Measurements from ENCODE around the gene NSUN4. TPM values are rescaled to one million over a fixed set of nuclear protein-coding genes. Genes with fewer than 3 reads are reported as not detected.
A peak's percentile ranks its signal among the peaks of the same experiment; 100 is the strongest.

NSUN4 gene
- total and polyA plus RNA-seq, 10 of the 15 experiments (the other 5 are each of a cell fraction or from before 2014, with no cell fraction given) = 22.1 to 80.2 (median 29.6) TPM

DNA sequence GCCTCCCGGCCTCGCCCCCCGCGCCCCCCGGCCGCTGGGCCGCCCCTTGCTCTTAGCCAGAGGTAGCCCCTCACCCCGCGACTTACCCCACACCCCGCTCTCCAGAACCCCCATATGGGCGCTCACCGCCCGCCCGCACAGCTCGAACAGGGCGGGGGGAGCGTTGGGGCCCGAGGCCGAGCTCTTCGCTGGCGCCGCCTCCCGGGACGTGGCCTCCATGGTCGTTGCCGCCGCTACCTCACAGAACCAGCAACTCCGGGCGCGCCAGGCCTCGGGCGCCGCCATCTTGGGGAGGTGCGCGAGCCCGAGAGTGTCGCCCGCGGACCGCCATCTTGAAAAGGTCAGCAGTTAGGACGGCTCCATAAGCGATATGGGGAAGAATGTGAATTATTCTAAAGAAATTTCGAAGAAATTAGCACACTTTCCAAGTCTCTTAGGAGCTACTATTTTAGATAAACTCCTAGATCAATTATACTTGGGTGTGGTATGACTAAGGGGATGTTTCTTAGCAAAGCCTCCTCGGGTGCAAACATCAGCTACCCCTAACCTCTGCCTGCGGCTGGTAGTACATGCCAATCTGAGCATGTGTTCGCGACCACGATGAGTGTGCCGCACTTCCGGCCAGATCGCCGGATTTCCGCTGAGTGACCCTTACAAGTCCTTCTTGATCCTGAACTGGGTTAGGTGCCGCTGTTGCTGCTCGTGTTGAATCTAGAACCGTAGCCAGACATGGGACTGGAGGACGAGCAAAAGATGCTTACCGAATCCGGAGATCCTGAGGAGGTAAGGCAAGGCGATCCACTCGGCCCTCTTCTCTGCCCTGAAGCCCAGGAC lies 37.4 kb upstream of the NSUN4 start, which contains the start of the genes LRRC41 and UQCRH (continued):
- TF ChIP-seq, protein P1, sequence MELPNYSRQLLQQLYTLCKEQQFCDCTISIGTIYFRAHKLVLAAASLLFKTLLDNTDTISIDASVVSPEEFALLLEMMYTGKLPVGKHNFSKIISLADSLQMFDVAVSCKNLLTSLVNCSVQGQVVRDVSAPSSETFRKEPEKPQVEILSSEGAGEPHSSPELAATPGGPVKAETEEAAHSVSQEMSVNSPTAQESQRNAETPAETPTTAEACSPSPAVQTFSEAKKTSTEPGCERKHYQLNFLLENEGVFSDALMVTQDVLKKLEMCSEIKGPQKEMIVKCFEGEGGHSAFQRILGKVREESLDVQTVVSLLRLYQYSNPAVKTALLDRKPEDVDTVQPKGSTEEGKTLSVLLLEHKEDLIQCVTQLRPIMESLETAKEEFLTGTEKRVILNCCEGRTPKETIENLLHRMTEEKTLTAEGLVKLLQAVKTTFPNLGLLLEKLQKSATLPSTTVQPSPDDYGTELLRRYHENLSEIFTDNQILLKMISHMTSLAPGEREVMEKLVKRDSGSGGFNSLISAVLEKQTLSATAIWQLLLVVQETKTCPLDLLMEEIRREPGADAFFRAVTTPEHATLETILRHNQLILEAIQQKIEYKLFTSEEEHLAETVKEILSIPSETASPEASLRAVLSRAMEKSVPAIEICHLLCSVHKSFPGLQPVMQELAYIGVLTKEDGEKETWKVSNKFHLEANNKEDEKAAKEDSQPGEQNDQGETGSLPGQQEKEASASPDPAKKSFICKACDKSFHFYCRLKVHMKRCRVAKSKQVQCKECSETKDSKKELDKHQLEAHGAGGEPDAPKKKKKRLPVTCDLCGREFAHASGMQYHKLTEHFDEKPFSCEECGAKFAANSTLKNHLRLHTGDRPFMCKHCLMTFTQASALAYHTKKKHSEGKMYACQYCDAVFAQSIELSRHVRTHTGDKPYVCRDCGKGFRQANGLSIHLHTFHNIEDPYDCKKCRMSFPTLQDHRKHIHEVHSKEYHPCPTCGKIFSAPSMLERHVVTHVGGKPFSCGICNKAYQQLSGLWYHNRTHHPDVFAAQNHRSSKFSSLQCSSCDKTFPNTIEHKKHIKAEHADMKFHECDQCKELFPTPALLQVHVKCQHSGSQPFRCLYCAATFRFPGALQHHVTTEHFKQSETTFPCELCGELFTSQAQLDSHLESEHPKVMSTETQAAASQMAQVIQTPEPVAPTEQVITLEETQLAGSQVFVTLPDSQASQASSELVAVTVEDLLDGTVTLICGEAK (IDR thresholded peaks at IDR 0.05; ENCODE audit: borderline replicate concordance) = peak; percentile 95
- TF ChIP-seq POLR2AphosphoS5 (IDR thresholded peaks at IDR 0.05; ENCODE audit: low read length) (peak; percentile 89), ZNF207 (IDR thresholded peaks at IDR 0.05; ENCODE audit: borderline replicate concordance) (peak; percentile 99), SRF (IDR thresholded peaks at IDR 0.05; ENCODE audit: low read depth in 2 of 2, low read length in 2 of 2) (peak; percentile 55 to 80; a peak in 2 of 4 replicates), MEF2A (IDR thresholded peaks at IDR 0.05; ENCODE audit: insufficient read depth, low read depth, low read length) (0 out of 2 replicates have a peak, but pooled peaks have one; percentile 35), ZNF622 (IDR thresholded peaks at IDR 0.05) (no peak), RFX5 (IDR thresholded peaks at IDR 0.05; ENCODE audit: low read depth, low read length) (no peak), MAX (IDR thresholded peaks at IDR 0.05; ENCODE audit: low read depth, low read length) (peak; percentile 56; the same call in 1 of the 2 replicates), NFYB (IDR thresholded peaks at IDR 0.05; ENCODE audit: insufficient read depth, low read depth, low read length) (no peak), EED (IDR thresholded peaks at IDR 0.05; ENCODE audit: low read depth) (no peak), ETV6 (conservative IDR thresholded peaks at IDR 0.05 in 1 of 2, IDR thresholded peaks at IDR 0.05 in 1 of 2; ENCODE audit: borderline replicate concordance in 1 of 2, low read depth in 1 of 2) (no peak), MXI1 (IDR thresholded peaks at IDR 0.05; ENCODE audit: low read depth, low read length) (peak; percentile 41; the same call in 1 of the 2 replicates), ZBTB4 (CRISPR knock-in tag; IDR thresholded peaks at IDR 0.05) (no peak), YBX1 (IDR thresholded peaks at IDR 0.05) (no peak), JUNB (IDR thresholded peaks at IDR 0.05) (peak; percentile 8; the same call in 1 of the 2 replicates), ZNF384 (IDR thresholded peaks at IDR 0.05; ENCODE audit: borderline replicate concordance, low read depth, low read length) (no peak)
- TF ChIP-seq, protein P2, sequence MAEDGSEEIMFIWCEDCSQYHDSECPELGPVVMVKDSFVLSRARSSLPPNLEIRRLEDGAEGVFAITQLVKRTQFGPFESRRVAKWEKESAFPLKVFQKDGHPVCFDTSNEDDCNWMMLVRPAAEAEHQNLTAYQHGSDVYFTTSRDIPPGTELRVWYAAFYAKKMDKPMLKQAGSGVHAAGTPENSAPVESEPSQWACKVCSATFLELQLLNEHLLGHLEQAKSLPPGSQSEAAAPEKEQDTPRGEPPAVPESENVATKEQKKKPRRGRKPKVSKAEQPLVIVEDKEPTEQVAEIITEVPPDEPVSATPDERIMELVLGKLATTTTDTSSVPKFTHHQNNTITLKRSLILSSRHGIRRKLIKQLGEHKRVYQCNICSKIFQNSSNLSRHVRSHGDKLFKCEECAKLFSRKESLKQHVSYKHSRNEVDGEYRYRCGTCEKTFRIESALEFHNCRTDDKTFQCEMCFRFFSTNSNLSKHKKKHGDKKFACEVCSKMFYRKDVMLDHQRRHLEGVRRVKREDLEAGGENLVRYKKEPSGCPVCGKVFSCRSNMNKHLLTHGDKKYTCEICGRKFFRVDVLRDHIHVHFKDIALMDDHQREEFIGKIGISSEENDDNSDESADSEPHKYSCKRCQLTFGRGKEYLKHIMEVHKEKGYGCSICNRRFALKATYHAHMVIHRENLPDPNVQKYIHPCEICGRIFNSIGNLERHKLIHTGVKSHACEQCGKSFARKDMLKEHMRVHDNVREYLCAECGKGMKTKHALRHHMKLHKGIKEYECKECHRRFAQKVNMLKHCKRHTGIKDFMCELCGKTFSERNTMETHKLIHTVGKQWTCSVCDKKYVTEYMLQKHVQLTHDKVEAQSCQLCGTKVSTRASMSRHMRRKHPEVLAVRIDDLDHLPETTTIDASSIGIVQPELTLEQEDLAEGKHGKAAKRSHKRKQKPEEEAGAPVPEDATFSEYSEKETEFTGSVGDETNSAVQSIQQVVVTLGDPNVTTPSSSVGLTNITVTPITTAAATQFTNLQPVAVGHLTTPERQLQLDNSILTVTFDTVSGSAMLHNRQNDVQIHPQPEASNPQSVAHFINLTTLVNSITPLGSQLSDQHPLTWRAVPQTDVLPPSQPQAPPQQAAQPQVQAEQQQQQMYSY (CRISPR knock-in tag; IDR thresholded peaks at IDR 0.05) = no peak

Measured in GM12878 (cell line).